NCI-H460 (cell line): Measurements from ENCODE around the gene PSENEN. TPM values are rescaled to one million over a fixed set of nuclear protein-coding genes. Genes with fewer than 3 reads are reported as not detected.
A peak's percentile ranks its signal among the peaks of the same experiment; 100 is the strongest.
"Not testable (repeated sequence)": the region's sequence is repeated elsewhere in the genome, so short reads cannot be mapped to it uniquely, and the experiment has no call there.

Experiments
- DNase-seq: peaks from one replicate; pipeline ENCODE4 v3.0.0-alpha.2; 2016; ENCODE audit warnings: low read depth; ENCODE audit errors: extremely low read depth
- total RNA-seq: library from RNA; depleted of rRNA; stranded (reverse); fragments of >200 nt; shearing (Covaris generic); gene quantifications from 2 replicates; pipeline ENCODE4 v1.2.3, GENCODE V29; 2014

PSENEN gene
- total RNA-seq, 1 experiment from 2014 or later, result 63.8 TPM

DNA sequence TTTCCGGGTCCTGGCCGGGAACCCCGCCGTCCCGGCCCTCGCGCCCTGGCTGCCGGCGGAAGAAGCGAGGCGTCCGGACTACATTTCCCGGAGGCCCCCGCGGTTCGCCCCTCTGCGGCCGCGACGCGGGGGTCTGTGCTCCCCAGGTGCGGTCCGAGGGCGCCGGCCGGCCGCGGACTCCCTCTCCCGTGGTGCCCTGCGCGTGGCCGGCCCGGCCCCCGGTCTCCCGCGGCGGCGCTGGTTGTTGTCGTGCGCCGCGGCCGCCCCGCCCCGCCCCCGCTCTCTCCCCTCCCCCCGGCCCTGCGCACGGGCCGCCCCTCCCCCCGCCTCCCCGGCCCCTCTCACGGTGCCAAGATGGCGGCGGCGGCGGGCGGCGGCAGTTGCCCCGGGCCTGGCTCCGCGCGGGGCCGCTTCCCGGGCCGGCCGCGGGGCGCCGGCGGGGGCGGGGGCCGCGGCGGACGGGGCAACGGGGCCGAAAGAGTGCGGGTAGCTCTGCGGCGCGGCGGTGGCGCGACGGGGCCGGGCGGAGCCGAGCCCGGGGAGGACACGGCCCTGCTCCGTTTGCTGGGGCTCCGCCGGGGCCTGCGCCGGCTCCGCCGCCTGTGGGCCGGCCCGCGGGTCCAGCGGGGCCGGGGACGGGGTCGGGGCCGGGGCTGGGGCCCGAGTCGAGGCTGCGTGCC lies 27.6 kb upstream of the PSENEN start, which contains the start of gene KMT2B:
Gene KMT2B (plus strand): TSS at position 339 of the 680 bp plus-strand sequence. CDS start 16 bp downstream, at position 355.
- peak; percentile 94 for DNase-seq

DNA sequence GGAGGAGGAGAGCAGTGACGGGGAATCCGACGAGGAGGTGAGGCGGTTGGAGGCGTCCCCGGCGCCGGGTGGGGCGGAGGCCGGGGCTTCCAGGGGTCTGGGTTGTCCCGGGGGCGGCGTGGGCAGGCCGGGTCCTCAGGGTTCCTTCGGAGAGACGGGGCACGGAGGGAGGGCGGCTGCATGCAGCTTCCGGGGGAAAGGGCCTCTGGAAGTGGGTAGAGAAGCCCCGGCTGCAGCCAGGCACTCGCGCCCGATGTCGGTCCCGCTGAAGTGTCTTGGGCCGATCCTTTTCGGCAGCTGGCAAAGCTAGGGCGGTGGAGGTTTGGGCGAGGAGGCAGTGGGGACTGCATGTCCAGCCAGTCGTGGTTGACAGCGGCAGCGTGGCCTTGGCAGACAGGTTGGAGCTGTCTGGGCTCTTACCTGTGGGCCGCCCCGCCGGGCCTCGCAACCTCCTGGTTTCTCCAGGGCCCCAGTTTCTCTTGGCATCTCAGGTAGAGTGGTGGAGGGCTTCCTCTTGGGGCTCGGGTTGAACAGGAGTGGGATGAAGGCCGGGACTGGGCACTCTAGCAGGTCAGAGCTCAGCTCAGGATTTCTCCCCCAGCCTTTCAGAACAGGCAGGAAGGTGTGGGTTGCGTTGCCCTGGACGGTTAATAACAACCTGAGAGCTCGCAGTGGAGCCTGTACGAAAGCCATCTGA lies 27.0 kb upstream of the PSENEN start:
- DNase-seq, result no peak

DNA sequence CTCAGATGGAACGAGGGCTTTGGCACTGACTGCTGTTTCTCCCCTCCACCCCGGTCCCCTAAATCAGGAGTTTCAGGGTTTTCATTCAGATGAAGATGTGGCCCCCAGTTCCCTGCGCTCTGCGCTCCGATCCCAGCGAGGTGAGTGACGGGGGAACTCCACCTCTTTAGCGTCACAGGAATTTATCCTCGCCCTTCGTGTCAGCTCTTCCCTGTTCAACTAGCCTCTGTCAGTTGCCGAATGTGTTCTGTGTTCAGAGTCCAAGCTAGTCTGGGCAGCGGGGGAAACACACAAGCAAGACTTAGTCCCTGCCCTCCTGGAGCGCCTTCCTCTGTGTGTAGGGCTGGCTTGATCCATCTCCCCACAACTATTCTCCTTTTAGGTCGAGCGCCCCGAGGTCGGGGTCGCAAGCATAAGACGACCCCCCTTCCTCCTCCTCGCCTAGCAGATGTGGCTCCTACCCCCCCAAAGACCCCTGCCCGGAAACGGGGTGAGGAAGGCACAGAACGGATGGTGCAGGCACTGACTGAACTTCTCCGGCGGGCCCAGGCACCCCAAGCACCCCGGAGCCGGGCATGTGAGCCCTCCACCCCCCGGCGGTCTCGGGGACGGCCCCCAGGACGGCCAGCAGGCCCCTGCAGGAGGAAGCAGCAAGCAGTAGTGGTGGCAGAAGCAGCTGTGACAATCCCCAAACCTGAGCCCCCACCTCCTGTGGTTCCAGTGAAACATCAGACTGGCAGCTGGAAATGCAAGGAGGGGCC lies 25.9 kb upstream of the PSENEN start:
- DNase-seq, result no peak

DNA sequence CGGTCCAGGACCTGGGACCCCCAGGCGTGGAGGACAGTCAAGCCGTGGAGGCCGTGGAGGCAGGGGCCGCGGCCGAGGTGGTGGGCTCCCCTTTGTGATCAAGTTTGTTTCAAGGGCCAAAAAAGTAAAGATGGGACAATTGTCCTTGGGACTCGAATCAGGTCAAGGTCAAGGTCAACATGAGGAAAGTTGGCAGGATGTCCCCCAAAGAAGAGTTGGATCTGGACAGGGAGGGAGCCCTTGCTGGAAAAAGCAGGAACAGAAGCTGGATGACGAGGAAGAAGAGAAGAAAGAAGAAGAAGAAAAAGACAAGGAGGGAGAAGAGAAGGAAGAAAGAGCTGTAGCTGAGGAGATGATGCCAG lies 25.3 kb upstream of the PSENEN start:
- DNase-seq, result no peak

DNA sequence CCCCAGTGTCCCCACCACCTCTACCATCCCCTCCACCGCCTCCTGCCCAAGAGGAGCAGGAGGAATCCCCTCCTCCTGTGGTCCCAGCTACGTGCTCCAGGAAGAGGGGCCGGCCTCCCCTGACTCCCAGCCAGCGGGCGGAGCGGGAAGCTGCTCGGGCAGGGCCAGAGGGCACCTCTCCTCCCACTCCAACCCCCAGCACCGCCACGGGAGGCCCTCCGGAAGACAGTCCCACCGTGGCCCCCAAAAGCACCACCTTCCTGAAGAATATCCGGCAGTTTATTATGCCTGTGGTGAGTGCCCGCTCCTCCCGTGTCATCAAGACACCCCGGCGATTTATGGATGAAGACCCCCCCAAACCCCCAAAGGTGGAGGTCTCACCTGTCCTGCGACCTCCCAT lies 24.8 kb upstream of the PSENEN start:
- no peak for DNase-seq

DNA sequence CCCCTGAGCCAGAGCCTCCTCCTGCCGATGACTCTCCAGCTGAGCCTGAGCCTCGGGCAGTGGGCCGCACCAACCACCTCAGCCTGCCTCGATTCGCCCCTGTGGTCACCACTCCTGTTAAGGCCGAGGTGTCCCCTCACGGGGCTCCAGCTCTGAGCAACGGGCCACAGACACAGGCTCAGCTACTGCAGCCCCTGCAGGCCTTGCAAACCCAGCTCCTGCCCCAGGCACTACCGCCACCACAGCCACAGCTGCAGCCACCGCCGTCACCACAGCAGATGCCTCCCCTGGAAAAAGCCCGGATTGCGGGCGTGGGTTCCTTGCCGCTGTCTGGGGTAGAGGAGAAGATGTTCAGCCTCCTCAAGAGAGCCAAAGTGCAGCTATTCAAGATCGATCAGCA lies 24.1 kb upstream of the PSENEN start:
- DNase-seq, result no peak

DNA sequence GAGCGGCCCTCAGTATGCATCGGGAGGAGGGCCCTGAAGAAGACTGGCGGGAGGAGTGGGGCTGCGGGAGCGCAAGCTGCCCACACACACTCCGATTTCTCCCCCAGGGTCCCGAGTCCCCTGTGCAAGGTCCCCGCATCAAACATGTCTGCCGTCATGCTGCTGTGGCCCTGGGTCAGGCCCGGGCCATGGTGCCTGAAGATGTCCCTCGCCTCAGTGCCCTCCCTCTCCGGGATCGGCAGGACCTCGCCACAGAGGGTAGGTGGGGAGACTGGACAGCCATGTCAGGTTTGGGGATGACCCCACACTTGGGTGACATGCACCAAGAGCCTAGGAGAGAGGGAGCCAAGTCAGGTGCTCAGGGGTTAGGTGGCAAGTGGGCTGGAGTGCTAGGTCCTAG lies 23.0 kb upstream of the PSENEN start:
- DNase-seq, result no peak

DNA sequence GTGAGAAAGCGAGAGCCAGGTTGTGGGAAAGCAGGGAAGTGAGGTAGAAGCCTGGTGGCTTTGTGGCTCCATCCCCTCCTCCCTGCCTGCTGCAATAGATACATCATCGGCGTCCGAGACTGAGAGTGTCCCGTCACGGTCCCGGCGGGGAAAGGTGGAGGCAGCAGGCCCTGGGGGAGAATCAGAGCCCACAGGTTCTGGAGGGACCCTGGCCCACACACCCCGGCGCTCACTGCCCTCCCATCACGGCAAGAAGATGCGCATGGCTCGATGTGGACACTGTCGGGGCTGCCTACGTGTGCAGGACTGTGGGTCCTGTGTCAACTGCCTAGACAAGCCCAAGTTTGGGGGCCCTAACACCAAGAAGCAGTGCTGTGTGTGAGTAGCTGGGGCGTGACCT lies 22.6 kb upstream of the PSENEN start:
- no peak for DNase-seq

DNA sequence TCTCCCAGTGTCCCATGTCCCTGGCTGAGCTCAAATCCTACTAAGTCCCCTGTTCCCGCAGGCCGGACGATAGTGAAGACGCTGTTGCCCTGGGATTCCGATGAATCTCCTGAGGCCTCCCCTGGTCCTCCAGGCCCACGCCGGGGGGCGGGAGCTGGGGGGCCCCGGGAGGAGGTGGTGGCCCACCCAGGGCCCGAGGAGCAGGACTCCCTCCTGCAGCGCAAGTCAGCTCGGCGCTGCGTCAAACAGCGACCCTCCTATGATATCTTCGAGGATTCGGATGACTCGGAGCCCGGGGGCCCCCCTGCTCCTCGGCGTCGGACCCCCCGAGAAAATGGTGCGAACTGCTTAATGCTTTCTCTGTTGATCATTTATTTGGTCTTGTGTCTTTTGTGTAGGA lies 21.8 kb upstream of the PSENEN start:
- no peak for DNase-seq

DNA sequence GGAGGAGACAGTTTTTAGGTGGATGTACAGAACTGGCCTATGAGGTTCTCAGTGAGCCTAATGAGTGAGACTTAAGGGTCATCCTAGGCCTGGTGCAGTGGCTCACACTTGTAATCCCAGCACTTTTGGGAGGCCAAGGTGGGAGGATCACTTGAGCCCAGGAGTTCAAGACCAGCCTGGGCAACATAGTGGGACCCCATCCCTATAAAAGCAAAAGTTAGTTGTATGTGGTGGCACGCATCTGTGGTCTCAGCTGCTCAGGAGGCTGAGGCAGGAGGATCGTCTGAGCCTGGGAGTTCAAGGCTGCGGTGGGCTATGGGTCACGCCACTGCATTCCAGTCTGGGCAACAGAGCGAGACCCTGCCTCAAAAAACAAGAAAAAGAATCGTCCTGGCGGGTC lies 21.3 kb upstream of the PSENEN start:
- not testable (repeated sequence) for DNase-seq

DNA sequence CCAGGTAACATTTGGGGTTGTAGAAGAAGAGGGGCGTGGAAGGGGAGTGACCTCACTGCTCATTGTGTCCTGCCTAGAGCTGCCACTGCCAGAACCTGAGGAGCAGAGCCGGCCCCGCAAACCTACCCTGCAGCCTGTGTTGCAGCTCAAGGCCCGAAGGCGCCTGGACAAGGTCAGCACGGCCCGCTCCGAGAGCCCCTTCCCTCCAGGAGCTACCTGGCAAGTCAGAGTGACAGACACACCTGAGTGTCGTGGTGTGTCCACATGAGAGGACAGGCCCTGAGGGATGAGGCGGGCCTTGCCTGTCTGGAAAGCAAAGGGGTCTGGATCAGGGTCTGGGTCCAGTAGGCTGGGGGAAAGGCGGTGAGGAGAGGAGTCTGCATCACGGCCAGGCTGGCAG lies 20.9 kb upstream of the PSENEN start:
- DNase-seq, result no peak

DNA sequence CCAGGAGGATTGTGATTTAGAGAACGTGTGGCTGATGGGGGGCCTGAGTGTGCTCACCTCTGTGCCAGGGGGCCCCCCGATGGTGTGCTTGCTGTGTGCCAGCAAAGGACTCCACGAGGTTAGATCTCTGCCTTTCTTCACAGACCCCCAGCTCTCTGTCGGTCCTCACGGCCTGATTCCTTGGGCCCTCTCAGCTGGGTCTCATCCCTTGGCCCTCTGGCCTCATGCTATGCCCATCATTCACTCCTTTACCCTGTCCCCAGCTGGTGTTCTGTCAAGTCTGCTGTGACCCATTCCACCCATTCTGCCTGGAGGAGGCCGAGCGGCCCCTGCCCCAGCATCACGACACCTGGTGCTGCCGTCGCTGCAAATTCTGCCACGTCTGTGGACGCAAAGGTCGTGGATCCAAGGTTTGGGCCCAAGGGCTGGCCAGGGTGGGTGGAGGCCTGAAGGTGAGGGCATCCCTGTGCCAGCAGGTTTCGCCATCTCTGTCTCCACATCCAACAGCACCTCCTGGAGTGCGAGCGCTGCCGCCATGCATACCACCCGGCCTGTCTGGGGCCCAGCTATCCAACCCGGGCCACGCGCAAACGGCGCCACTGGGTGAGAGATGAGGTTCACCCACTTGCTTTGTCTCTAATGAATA lies 20.1 kb upstream of the PSENEN start:
- DNase-seq, result no peak

DNA sequence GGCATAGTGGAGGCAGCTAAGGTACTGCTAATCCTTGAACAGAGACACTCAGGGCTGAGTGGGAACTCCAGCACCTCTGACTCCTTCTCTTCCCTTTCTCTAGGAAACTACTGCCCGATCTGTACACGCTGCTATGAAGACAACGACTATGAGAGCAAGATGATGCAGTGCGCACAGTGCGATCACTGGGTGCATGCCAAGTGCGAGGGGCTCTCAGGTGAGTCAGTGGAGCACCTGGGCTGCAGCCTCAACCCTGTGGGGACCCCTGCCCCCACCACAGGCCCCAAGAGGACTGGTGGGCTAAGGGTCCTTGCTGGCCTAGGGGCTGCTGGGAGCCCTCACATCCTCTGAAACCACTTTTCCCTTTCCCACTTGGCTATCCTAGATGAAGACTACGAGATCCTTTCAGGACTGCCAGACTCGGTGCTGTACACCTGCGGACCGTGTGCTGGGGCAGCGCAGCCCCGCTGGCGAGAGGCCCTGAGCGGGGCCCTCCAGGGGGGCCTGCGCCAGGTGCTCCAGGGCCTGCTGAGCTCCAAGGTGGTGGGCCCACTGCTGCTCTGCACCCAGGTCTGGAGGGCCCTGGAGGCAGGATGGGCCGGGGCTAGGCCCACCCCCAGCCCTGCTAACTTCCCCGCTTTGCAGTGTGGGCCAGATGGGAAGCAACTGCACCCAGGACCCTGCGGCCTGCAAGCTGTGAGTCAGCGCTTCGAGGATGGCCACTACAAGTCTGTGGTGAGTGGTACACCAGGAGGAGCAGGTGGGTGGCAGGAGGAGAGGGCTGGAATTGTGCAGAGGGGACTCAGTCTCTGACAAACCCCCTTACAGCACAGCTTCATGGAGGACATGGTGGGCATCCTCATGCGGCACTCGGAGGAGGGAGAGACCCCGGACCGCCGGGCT lies 18.1 kb upstream of the PSENEN start:
- no peak for DNase-seq

DNA sequence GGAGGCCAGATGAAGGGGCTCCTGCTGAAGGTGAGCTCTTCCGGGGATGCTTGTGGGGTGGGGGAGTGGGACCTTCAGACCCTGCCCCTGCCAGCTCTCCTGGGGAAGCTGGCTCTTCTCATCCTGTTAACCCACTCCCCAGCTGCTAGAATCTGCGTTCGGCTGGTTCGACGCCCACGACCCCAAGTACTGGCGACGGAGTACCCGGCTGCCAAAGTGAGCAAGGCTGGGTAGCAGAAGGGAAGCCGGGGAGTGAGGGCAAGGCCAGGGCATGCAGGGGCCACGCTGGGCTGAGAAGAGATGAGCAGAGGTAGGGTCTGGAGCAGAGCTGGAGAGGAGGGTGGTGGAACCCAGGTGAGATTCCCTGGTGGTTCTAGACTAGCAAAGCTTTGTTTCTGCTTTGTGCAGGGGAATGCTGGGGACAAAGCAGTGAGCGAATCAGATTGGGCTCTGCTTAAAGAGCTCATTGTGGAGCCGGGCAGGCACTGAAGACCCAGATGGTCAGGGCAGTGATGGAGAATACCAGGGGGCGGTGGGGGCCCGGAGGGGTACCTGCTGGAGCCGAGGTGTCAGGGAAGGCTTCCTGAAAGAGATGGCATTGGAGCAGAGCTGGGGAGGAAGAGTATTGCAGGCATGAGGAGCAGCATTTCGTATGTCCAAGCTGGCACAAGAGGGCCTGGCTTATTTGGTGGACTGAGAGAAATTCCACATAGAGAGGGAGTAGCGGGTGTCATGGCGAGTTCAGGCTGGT lies 17.3 kb upstream of the PSENEN start:
- DNase-seq, result no peak

DNA sequence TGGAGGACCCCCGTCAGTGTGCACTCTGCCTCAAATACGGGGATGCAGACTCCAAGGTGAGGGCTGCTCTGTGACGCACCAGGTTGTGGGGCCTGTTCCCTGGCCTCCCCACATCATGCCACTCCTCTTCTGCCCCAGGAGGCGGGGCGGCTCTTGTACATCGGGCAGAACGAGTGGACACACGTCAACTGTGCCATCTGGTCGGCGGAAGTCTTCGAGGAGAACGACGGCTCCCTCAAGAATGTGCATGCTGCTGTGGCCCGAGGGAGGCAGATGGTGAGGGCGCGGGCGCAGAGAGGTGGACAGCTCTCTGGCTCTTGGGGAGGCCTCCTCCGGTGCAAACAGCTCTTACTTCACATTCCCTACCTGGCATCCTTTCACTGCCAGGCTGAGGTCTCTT lies 16.4 kb upstream of the PSENEN start:
- DNase-seq, result no peak

DNA sequence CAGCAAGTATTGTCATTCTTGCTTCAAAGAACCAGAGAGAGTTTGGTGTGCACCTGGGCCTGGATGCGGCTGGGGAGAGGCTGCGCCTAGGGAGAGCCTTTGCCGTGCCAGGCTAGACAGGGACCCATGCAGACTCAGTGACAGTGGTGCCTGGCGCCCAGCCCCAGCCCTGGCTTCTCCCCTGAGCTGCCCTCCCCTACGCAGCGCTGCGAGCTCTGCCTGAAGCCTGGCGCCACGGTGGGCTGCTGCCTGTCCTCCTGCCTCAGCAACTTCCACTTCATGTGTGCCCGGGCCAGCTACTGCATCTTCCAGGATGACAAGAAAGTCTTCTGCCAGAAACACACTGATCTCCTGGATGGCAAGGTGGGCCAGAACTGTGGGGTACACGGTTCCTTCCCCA lies 15.7 kb upstream of the PSENEN start:
- DNase-seq, result no peak

DNA sequence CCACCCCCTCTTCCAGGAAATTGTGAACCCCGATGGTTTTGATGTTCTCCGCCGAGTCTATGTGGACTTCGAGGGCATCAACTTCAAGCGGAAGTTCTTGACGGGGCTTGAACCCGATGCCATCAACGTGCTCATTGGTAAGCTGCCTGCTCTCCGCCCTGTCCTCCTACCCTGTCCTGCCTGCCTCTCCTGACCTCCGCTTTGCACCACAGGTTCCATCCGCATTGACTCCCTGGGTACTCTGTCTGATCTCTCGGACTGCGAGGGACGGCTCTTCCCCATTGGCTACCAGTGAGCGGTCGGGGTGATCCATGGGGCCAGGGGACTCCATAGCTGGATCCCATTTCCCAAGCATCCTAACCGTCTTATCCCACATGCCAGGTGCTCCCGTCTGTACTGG lies 15.1 kb upstream of the PSENEN start:
- no peak for DNase-seq

DNA sequence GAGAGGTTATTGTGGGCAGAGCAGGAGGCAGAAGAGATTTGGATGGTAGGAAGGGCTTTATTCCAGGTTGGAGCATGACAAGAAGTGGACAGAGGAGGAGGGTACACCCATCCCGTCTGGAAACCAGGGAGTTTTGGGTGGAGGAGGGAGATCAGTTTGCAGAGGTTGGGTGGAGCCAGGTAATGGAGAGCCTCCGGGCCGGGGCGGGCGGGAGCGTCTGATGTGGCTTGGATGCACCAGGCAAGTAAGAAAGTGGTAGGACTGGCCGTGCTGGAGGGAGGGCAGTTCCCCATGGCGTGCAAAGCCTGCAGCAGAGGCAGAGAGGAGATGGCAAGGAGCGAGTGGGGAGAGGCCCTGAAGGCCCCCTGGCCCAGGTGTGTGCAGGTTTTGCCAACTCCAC lies 14.1 kb upstream of the PSENEN start:
- DNase-seq, result no peak

DNA sequence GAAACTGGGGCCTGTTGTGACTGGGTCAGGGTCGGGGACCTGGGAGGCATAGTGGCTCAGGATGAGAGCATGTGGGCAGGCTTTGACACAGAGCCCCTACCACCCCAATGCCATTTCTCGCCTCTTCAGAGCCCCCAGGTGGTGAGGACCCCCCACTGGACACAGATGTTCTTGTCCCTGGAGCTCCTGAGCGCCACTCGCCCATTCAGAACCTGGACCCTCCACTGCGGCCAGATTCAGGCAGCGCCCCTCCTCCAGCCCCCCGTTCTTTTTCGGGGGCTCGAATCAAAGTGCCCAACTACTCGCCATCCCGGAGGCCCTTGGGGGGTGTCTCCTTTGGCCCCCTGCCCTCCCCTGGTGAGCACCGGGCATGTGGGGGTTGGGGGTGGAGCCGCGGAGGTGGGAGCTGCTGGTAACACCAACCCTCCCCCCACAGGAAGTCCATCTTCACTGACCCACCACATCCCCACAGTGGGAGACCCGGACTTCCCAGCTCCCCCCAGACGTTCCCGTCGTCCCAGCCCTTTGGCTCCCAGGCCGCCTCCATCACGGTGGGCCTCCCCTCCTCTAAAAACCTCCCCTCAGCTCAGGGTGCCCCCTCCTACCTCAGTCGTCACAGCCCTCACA lies 13.6 kb upstream of the PSENEN start:
- no peak for DNase-seq
